Frontal cortex (tissue), 4 donors: ENCODE measurements around the gene PRSS33. TPM values are rescaled to one million over a fixed set of nuclear protein-coding genes. Genes with fewer than 3 reads are reported as not detected.
A peak's percentile ranks its signal among the peaks of the same experiment; 100 is the strongest.

Experiments used
- DNase-seq, 2 donors: peaks; one replicate each; pipeline ENCODE4 v3.0.0; 2012; ENCODE audit warnings: low spot score in 2 of 2
- FAIRE-seq: peaks from 2 replicates; lab custom pipeline; 2012; peaks lifted over from hg19 to GRCh38; lab: Jason Lieb, UNC
- total RNA-seq: library from RNA; depleted of rRNA; stranded (reverse); fragments of >200 nt; gene quantifications from one replicate; pipeline ENCODE4 v1.2.3, GENCODE V29; 2014
- donor health status: control.
- donor health status: control.
- donor health status: control.

The PRSS33 gene
- total RNA-seq, 1 donor from 2014 or later, result not detected

- DNase-seq (no peak), FAIRE-seq (no peak)
These were observed 16.3 kb upstream of the PRSS33 start for GRCh38 chr16:2803545-2804195.

DNA sequence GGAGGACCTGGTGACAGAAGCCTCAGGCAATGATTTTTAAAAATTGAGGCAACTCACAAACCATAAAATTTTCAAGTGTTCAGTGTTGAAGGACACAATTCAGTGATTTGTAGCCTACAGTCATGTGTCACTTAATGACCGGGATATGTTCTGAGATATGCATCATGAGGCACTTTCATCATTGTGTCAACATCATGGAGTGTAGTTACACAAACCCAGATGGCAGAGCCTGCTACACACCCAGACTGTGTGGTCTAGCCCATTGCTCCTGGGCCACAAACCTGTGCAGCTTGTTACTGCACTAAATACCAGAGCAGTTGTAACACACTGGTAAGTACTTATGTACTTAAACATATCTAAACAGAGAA lies 12.5 kb upstream of the PRSS33 start:
- FAIRE-seq (no peak), DNase-seq (no peak)

- no peak for DNase-seq
- FAIRE-seq, result no peak
These were observed 12.0 kb upstream of the PRSS33 start for GRCh38 chr16:2799205-2799858.

DNA sequence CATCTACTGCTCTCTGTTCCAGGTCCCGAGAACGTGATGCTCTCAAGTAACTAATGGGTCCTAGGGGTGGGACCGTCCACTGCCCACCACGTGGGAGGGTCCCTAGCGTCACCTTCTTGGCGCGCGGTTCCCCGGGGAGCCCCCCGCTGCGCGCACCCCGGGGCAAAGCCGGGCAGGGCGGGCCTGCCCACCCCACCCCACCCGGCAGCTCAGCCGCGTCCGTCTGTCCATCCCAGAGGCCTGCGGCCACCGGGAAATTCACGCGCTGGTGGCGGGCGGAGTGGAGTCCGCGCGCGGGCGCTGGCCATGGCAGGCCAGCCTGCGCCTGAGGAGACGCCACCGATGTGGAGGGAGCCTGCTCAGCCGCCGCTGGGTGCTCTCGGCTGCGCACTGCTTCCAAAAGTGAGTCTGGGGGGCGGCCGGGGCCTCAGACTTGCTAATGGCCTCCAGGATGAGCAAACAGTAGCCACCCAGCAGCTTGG lies 11.4 kb upstream of the PRSS33 start:
- DNase-seq (no peak), FAIRE-seq (no peak)

DNA sequence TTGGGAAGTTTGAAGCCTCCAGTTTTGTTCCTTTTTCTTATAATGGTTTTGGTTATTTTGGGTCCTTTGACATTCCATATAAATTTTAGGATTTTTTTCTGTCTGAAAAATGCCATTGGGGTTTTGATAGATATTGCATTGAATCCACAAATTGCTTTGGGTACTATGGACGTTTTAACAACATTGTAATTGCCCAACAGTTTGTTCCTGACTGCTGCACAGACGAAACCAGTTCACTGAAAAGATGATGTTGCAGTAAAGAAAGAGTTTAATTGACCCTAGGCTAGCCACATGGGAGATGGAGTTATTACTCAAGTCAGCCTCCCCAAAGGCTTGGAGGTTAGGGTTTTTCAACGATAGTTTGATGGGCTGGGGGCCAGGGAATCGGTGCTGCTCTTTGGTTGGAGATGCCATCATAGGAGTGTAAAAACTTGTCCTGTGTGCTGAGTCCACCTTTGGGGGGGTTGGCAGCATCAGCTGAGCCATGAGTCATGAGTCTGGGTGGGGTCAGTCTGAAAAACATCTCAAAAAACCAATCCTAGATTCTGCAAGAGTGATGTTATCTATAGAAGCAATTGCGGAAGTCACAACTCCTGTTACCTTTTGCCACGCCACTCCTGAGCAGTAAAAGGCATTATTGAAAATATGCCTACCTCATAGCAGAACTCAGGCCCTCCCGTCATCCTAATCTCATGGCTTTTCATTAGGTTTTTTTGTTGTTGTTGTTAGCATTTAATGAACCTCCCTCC lies 8.2 kb upstream of the PRSS33 start:
- DNase-seq (no peak), FAIRE-seq (no peak)

DNA sequence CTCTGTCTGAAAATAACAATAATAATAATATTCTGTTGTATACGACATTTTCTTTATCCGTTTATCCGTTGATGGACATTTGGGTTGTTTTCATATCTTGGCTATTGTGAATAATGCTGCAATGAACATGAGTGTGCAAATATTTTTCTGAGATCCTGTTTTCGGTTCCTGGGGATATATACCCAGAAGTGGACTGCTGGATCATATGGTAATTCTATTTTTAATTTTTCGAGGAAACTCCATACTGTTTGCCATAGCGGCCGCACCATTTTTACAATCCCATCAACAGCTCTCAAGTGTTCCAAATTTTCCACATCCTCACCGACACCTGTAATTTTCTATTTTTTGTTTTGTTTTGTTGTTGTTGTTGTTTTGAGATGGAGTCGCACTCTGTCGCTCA lies 5.6 kb upstream of the PRSS33 start:
- FAIRE-seq (no peak), DNase-seq (no peak)

GRCh38 chr16:2791174-2791573 lies 3.8 kb upstream of the PRSS33 start:
- FAIRE-seq, result no peak
- DNase-seq, result no peak

GRCh38 chr16:2790631-2791030 lies 3.3 kb upstream of the PRSS33 start:
- FAIRE-seq (no peak), DNase-seq (no peak)

GRCh38 chr16:2787961-2788360 lies 601 bp upstream of the PRSS33 start:
- FAIRE-seq (no peak), DNase-seq (no peak)

DNA sequence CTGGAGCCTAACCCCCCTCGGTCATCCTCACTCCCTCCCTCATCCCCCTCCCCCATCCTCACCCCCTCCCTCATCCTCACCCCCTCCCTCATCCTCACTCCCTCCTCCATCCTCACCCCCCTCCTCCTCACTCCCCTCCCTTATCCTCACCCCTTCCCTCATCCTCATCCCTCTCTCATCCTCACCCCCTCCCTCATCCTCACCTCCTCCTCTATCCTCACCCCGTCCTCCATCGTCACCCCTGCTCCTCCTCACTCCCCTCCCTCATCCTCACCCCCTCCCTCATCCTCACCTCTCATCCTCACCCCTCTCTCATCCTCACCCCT lies 571 bp downstream of the PRSS33 start:
- DNase-seq (no peak), FAIRE-seq (no peak)

DNA sequence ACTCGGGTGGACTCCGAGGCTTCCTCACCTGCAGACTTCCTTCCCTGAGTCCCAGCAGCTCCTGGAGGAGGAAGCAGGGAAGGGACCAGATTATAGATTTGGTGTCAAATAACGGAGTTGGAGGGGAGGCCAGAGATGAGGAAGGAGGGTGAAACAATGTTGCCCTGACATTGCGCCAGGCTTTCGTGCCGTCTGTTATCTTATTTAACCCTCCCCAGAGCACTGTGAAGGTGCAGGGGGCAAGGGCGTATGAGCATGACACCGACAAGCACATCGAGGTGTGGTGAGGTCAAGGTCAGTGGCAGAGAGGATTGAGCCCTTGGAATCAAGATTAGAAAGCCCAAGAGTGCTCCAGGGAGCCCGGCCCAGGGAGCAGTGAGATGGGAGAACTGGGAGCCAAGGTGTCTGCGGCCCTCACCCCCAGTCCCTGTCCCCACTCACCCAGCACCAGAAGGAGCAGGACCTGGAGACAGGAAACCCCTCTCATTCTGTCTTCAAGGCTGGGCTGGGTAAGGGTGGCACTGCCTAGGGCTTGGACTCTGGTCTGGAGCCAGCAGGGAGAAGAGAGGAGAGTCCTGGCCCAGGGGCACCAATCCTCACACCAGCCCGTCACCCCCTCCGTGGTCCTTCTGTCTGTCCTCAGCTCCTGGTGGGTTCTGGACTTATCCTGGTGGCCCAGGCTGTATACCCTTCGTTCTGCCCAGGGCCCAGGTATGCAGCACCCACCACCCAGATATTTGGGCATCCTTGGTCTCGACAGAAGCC lies 1.1 kb downstream of the PRSS33 start:
- FAIRE-seq, result no peak
- DNase-seq, result no peak

DNA sequence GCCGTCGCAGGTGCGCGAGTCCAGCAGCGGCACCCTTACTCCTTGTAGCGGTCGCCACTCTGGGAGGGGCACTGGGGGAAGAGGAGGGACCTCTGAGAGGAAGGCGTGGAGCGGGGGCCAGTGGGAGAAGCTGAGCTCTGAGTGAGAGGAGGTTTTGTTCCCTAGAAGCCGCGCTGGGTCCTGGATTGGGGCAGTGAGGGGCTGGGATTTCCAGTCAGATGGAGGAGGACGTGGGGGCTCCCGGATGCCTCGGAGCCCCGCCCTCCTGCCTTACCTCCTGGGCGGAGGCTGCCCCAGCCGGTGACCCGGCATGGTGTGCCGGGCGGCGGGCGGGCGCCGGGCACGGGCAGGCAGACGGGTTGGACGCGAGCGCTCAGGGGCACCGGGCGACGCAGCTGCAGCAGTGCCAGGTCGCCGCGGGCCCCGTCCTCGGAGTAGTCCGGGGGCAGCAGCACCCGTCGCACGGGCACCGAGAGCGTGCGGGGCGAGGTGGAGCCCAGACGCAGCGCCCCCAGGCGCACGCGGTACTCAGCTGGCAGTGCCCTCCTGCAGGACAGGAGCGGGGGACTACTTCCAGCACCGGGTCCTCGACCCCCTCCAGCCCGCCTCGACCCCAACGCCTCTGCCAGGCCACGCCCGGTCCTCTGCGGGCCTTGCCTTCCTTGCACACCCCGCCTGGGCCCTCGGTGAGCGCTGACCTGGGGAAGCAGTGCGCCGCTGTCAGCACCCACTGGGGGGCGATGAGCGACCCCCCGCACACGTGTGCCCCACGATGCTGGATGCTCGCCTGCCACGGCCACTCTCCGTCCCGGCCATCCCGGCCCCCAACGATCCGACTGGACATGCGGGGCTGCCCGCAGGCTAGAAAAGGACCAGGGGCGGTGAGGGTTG lies 2.0 kb downstream of the PRSS33 start:
- DNase-seq, result peak in 1 of 2 donors; percentile 58
- no peak for FAIRE-seq

DNA sequence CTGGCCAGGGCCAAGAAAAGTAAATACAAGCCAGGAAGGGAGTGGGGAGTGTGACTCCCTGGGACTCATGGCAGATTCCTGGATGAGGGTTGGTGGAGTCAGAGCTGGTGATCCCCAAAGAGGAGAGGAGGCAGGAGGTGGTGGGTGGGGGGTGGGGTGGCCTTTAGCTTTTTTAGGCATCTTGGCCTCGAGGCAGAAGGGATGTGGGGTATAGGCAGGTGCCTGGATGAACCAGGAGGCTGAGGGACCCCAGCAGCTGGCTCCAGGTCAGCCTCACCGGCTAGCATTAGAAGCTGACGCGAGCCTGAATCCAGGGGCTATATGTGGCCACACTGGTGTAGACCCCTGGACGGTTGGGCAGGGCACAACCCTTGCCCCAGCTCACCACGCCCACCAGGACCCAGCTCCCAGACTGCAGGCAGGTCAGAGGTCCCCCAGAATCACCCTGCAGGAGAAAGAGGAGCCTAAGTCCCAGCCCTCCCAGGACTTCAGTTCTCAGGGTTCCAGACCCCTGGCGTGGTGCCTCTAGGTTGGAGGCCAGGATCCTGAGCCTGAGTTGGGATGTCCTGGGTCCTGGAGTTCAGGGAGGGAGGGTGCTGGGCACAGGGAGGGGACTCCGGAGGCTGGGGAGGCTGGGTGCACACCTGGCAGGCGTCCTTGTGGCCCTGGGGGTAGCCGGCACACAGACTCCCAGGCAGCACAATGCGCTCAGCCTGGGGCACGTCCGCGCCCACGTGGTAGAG lies 2.8 kb downstream of the PRSS33 start:
- no peak for FAIRE-seq
- no peak for DNase-seq

DNA sequence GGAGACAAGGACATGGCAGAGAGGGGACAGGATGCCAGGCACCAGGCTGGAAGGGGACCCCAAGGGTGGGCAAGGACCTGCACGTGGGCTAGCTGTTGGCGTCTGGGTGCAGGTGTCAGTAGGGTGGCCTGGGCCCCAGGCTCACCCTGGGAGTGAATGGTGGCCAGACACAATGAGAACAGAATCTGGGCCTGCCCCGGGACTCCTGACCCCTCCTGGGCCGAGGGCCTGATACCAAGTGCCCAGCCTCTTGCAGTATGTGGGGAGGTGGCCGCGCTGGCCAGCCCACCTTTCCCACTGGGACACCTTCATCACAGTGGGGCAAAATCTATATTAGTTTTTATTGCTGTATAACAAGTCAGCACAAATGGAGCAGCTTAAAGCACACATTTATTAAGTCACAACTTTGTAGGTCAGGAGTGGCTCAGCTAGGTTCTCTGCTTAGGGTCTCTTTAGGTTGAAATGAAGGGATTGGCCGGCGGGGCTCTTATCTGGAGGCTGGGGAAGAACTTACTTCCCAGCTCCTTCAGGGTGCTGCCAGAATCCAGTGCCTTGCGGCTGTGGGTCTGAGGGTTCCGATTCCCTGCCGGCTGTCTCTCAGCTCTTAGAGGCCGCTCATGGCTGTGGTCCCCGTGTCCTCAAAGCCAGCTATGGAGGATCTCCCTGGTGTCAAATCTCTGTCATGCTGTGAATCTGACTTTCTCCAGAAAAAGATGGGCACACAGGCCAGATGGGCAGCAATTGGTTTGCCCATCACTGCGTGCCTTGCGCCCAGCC lies 3.6 kb downstream of the PRSS33 start:
- no peak for DNase-seq
- FAIRE-seq, result no peak

- DNase-seq (no peak), FAIRE-seq (no peak)
These were observed 4.6 kb downstream of the PRSS33 start for GRCh38 chr16:2782583-2783351.

DNA sequence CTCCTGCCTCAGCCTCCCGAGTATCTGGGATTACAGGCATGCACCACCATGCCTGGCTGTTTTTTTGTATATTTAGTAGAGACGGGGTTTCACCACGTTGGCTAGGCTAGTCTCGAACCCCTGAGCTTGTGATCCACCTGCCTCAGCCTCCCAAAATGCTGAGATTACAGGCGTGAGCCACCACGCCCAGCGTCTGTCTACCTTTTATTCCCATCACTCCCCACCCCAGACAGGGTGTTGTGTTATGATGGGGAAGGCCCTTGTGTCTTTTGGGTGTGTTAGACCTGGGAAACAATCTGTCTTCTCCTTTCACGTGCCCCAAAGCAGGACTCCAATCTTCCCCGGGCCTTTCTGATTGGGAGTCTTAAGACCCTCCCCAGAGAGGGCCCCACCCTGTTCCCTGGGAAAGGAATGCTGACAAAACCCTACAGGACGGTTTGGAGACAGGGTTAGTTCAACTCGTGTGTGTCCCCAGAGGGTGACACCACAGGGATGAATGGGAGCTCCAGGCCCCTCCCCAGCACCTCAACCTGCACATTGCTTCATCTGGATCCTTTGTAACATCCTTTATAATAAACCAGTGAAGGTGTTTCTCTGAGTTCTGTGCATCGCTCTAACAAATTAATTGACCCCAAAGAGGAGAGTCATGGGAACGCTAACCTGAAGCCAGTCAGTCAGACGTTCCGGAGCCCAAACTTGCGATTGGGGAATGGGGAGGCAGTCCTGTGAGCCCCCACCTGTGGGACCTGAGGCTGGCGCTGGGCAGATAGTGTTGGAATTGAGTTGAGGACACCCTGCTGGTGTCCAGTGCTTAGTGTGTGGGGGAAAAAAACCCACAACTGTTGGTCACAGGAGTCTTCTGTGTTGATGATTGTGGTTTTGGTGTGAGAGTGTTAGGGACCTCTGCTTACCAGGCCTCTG lies 7.1 kb downstream of the PRSS33 start:
- DNase-seq (no peak), FAIRE-seq (no peak)
